DOHH2 (cell line): ENCODE data around the gene CYP2F1.

Experiments
- H3F3A ChIP-seq: fragments of 200-600 bp; sonication (generic), shearing (Covaris generic); 2 replicates; pipeline ENCODE4 v1.6.0; 2016; ENCODE audit warnings: antibody characterized with exemption, mild to moderate bottlenecking; ENCODE audit not compliant: control insufficient read depth, insufficient read depth
- H3K27ac ChIP-seq: fragments of 200-600 bp; sonication (generic); 2 replicates; pipeline ENCODE4 v1.5.1; 2014; ENCODE audit warnings: low read depth, mild to moderate bottlenecking, low read length, moderate library complexity
- H3K27me3 ChIP-seq: fragments of 200-600 bp; sonication (generic); 2 replicates; pipeline ENCODE4 v1.6.1; 2014; ENCODE audit warnings: mild to moderate bottlenecking, low read length, mixed read lengths; ENCODE audit not compliant: control insufficient read depth
- H3K36me3 ChIP-seq: fragments of 200-600 bp; sonication (generic); 2 replicates; pipeline ENCODE4 v1.6.1; 2014; ENCODE audit warnings: mild to moderate bottlenecking, low read length, moderate library complexity, mixed read lengths; ENCODE audit not compliant: control insufficient read depth
- H3K4me1 ChIP-seq: fragments of 200-600 bp; sonication (generic); 2 replicates; pipeline ENCODE4 v1.6.1; 2014; ENCODE audit warnings: mild to moderate bottlenecking, low read length, mixed read lengths; ENCODE audit not compliant: control insufficient read depth
- H3K4me2 ChIP-seq: fragments of 200-600 bp; sonication (generic); 2 replicates; pipeline ENCODE4 v1.6.0; 2014; ENCODE audit warnings: mild to moderate bottlenecking, low read length, moderate library complexity
- H3K4me3 ChIP-seq: fragments of 200-600 bp; sonication (generic); 2 replicates; pipeline ENCODE4 v1.5.1; 2014; ENCODE audit warnings: mild to moderate bottlenecking, low read length, mixed read lengths
- H3K79me2 ChIP-seq: fragments of 200-600 bp; sonication (generic); 2 replicates; pipeline ENCODE4 v1.6.1; 2014; ENCODE audit warnings: mild to moderate bottlenecking, low read length, mixed read lengths; ENCODE audit not compliant: control insufficient read depth
- H3K9me2 ChIP-seq: fragments of 200-600 bp; sonication (generic); replicated peaks from 2 replicates; pipeline ENCODE4 v1.6.1; 2014; ENCODE audit warnings: mild to moderate bottlenecking, low read length, mixed read lengths; ENCODE audit not compliant: control insufficient read depth
- H3K9me3 ChIP-seq: fragments of 200-600 bp; sonication (generic); 2 replicates; pipeline ENCODE4 v1.6.1; 2014; ENCODE audit warnings: antibody characterized with exemption, low read length, mixed read lengths; ENCODE audit not compliant: control insufficient read depth, insufficient read depth
- H4K20me1 ChIP-seq: fragments of 200-600 bp; sonication (generic); 2 replicates; pipeline ENCODE4 v1.6.0; 2014; ENCODE audit warnings: low read depth, mild to moderate bottlenecking, antibody characterized with exemption, low read length, moderate library complexity; ENCODE audit not compliant: control insufficient read depth, insufficient read depth
- CTCF ChIP-seq: fragments of 200-600 bp; sonication (generic); IDR thresholded peaks from one replicate; pipeline ENCODE4 v1.5.1; 2014; ENCODE audit warnings: antibody characterized with exemption, mild to moderate bottlenecking, low read depth, low read length; ENCODE audit not compliant: poor library complexity, severe bottlenecking
- EZH2phosphoT487 ChIP-seq: fragments of 200-600 bp; sonication (generic); IDR thresholded peaks from 2 replicates; pipeline ENCODE4 v1.6.1; 2017; ENCODE audit warnings: borderline replicate concordance, mild to moderate bottlenecking, antibody characterized with exemption, low read length, moderate library complexity, mixed read lengths

The CYP2F1 gene

GRCh38 chr19:41154060-41154459, 39.8 kb downstream of the CYP2F1 start:
- no peaks in the 10 kb centered on the region for H3K27me3 ChIP-seq
- H3K4me2 ChIP-seq = no peak overlapping the region
- H4K20me1 ChIP-seq = no peaks in the 10 kb centered on the region
- H3K9me3 ChIP-seq = no peaks in the 10 kb centered on the region
- H3F3A ChIP-seq = no peaks in the 10 kb centered on the region
- no peaks in the 10 kb centered on the region for H3K79me2 ChIP-seq
- H3K9me2 ChIP-seq = no peaks in the 10 kb centered on the region
- H3K4me3 ChIP-seq = no peak overlapping the region
- no peaks in the 10 kb centered on the region for H3K36me3 ChIP-seq
- H3K4me1 ChIP-seq = no peaks in the 10 kb centered on the region
- H3K27ac ChIP-seq = no peak overlapping the region
- TF ChIP-seq CTCF = no peak
- TF ChIP-seq EZH2phosphoT487 = no peak

- Histone ChIP-seq H3K9me2 (no peaks in the 10 kb centered on the region), H3K27me3 (no peaks in the 10 kb centered on the region), H4K20me1 (no peaks in the 10 kb centered on the region), H3K4me2 (no peak overlapping the region), H3K79me2 (no peaks in the 10 kb centered on the region), H3F3A (no peaks in the 10 kb centered on the region), H3K9me3 (no peaks in the 10 kb centered on the region), H3K27ac (no peak overlapping the region), H3K36me3 (no peaks in the 10 kb centered on the region), H3K4me1 (no peaks in the 10 kb centered on the region), H3K4me3 (no peak overlapping the region)
- TF ChIP-seq EZH2phosphoT487 (no peak), CTCF (no peak)
Measured at GRCh38 chr19:41156207-41156606, 42.0 kb downstream of the CYP2F1 start.

GRCh38 chr19:41159881-41160280, 45.6 kb downstream of the CYP2F1 start:
- H3K4me2 ChIP-seq = no peak overlapping the region
- no peaks in the 10 kb centered on the region for H3F3A ChIP-seq
- no peaks in the 10 kb centered on the region for H3K79me2 ChIP-seq
- no peaks in the 10 kb centered on the region for H3K36me3 ChIP-seq
- H3K4me1 ChIP-seq = no peaks in the 10 kb centered on the region
- no peak overlapping the region for H3K27ac ChIP-seq
- no peaks in the 10 kb centered on the region for H3K9me3 ChIP-seq
- TF ChIP-seq EZH2phosphoT487 = no peak
- no peak for TF ChIP-seq CTCF
- no peaks in the 10 kb centered on the region for H4K20me1 ChIP-seq
- no peak overlapping the region for H3K4me3 ChIP-seq
- H3K9me2 ChIP-seq = no peaks in the 10 kb centered on the region
- no peaks in the 10 kb centered on the region for H3K27me3 ChIP-seq

- Histone ChIP-seq H3K4me2 (no peak overlapping the region), H3K9me2 (no peaks in the 10 kb centered on the region), H3K4me1 (no peaks in the 10 kb centered on the region), H3K9me3 (no peaks in the 10 kb centered on the region), H4K20me1 (no peaks in the 10 kb centered on the region), H3K27ac (no peak overlapping the region), H3F3A (no peaks in the 10 kb centered on the region), H3K4me3 (no peak overlapping the region), H3K27me3 (no peaks in the 10 kb centered on the region), H3K79me2 (no peaks in the 10 kb centered on the region), H3K36me3 (no peaks in the 10 kb centered on the region)
- peak; percentile 35 for TF ChIP-seq CTCF
- no peak for TF ChIP-seq EZH2phosphoT487
Measured at GRCh38 chr19:41161903-41162302, 47.7 kb downstream of the CYP2F1 start.
